Heart left ventricle (tissue), 13 donors: ENCODE measurements around the gene SH3PXD2A.

Experiments
- CTCF ChIP-seq, 12 donors: fragments of 200-600 bp; sonication (generic) in 4 of 12; IDR thresholded peaks; one replicate each; pipeline versions ENCODE4 v1.5.0 to v1.8.0; 2018 to 2022; ENCODE audit warnings: antibody characterized with exemption in 12 of 12, mild to moderate bottlenecking in 5 of 12
- POLR2A ChIP-seq, 2 donors: fragments of 450-650 bp; IDR thresholded peaks; one replicate each; pipeline ENCODE4 v1.6.1; 2017; ENCODE audit warnings: antibody characterized with exemption in 2 of 2, mild to moderate bottlenecking in 2 of 2, moderate library complexity in 2 of 2
- donor health status: ischemic (EF 13 %, LVEDD 7.1; RV severe dilation, severe dysfunction).
- donor health status: DM: no; HTN: yes; CAD: no.
- donor health status: DM: no; HTN: no; CAD: no.
- donor health status: ischemic (EF 25% LVEDD 6.9; RV normal size, moderate dysfunction).
- donor health status: ischemic (EF 25% LVEDD 5.7; RV mildly dilated, moderate dysfunction).
- donor health status: ischemic (EF 35%, LVEDD 5.7; RV mildly dilated, moderate dysfunction).
- donor health status: nonischemic (EF 11% LVEDD 7.7; RV severe dilation, severe dysfunction).
- donor health status: DM: yes; HTN: yes; CAD: no.
- donor health status: PGD.
- donor health status: ischemic (EF 29% LVEDD 5.4; RV normal size, mild dysfunction).
- donor health status: nonischemic (EF 23%, LVEDD 6.1; RV moderate dilation, normal function).

DNA sequence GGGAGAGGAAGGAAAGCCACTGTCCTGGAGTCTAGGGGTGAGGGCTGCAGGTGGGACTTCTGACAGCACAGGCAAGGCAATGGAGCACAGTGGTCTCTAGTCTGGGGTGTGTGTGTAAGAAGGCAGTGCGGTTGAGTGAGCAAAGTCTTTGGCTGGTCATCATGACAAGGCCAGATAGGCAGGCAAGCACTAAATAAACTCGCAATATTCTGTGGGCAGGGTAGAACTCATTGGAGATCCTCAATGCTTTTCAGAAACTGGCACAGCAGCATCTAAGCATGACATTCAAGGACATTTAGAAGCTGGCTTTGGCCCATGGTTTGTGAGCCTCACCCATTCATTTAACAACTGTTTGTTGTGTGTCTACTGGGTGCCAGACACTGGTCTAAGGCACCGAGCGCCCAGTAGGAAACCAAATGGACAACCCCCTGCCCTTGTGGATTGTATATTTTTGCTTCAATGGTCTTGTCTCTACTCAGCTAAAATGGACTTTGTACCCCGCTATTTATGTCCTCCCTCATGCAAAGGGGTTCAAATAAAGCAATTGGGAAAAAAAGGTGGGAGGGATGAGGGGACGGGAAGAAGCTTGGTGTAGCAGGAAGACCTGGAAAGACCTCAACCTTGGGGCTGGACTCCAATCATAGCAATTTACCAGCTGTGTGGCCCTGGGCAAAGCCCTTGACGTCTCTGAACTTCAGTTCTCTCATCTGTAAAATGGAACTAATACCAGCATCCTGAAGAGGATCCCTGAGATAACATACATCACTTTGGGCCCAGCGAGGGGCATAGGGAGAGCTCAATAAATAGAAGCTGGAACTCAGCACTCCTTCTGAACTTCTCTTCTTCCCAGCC, 245.9 kb downstream of the SH3PXD2A start:
- TF ChIP-seq POLR2A (IDR thresholded peaks at IDR 0.05) (no peak), CTCF (IDR thresholded peaks at IDR 0.05) (no peak)
